ENCODE results near the gene SNTB2. TPM values are rescaled to one million over a fixed set of nuclear protein-coding genes. Genes with fewer than 3 reads are reported as not detected.

The SNTB2 gene
- total and polyA plus RNA-seq, 10 of the 15 experiments (the other 5 are each of a cell fraction or from before 2014, with no cell fraction given) = 1.2 to 15.7 (median 5.0) TPM

- Histone ChIP-seq H3K4me3 (no peak overlapping the region), H3K36me3 (ENCODE audit: control insufficient read depth in 2 of 2, insufficient read depth in 2 of 2, low read length in 1 of 2) (peaks cover 9 to 31% of the 10 kb centered on the region in 2 experiments), H3K27ac (ENCODE audit: control insufficient read depth, insufficient read depth) (no peak overlapping the region), H3K27me3 (replicated peaks in 1 of 2; ENCODE audit: control insufficient read depth in 2 of 2, insufficient read depth in 2 of 2, low read length in 1 of 2) (no peaks in the 10 kb centered on the region), H2AFZ (ENCODE audit: control insufficient read depth, low read depth, low read length) (no peak overlapping the region), H3K9me3 (replicated peaks; ENCODE audit: control insufficient read depth, insufficient read depth, low read length) (no peaks in the 10 kb centered on the region), H3K4me1 (ENCODE audit: control insufficient read depth, insufficient read depth, low read length) (no peaks in the 10 kb centered on the region), H3K79me2 (ENCODE audit: control insufficient read depth, insufficient read depth, low read length) (no peaks in the 10 kb centered on the region), H4K20me1 (ENCODE audit: control insufficient read depth, insufficient read depth) (no peaks in the 10 kb centered on the region; the same call in 1 of the 2 replicates), H3K4me2 (ENCODE audit: control insufficient read depth, insufficient read depth) (no peak overlapping the region), H3K9ac (ENCODE audit: control insufficient read depth, insufficient read depth, low read length) (no peak overlapping the region)
- FAIRE-seq = no peak
- CTCF ChIA-PET = interaction anchor here (0.6 to 2.1 kb wide), 5 partner anchors 15 to 139 kb away, joined by 3 to 11 read pairs (median 4); no protein-coding TSS in a partner anchor
- BruUV-seq (replicated peaks) = TSS peak; percentile 47
- SMC1A ChIA-PET (ENCODE audit: uncharacterized antibody, unreplicated experiment) = interaction anchor here (0.6 to 2.9 kb wide), 8 partner anchors 8 to 221 kb away, joined by 3 to 9 read pairs (median 3); partner anchors contain the start of gene SNTB2
- ATAC-seq = no peak
- DNase-seq (ENCODE audit: low read depth, low spot score) = no peak
- in situ Hi-C loops (cut with MboI) (no loop called here), intact Hi-C loops (cut with micrococcal nuclease; ENCODE audit: unreplicated experiment) (no loop called here)
- POLR2A ChIA-PET = interaction anchor here (3.0 kb wide), 1 partner anchor 22 kb away, joined by 13 read pairs; the partner anchor contains the start of gene SNTB2
- WGBS (ENCODE audit: insufficient coverage, insufficient replicate concordance, low lambda C conversion rate, missing lambda C conversion rate) = over 99% methylated on average over 6 of the region's 6 CpGs
- RAD21 ChIA-PET (ENCODE audit: unreplicated experiment) = interaction anchor here (1.0 kb wide), 1 partner anchor 21 kb away, joined by 4 read pairs; no protein-coding TSS in a partner anchor
- no peak for TF ChIP-seq CHD4 (IDR thresholded peaks at IDR 0.05)
- TF ChIP-seq NKRF (conservative IDR thresholded peaks at IDR 0.05) = no peak
- TF ChIP-seq GATAD2B (conservative IDR thresholded peaks at IDR 0.05; ENCODE audit: low read depth) = no peak
- TF ChIP-seq, protein P1, sequence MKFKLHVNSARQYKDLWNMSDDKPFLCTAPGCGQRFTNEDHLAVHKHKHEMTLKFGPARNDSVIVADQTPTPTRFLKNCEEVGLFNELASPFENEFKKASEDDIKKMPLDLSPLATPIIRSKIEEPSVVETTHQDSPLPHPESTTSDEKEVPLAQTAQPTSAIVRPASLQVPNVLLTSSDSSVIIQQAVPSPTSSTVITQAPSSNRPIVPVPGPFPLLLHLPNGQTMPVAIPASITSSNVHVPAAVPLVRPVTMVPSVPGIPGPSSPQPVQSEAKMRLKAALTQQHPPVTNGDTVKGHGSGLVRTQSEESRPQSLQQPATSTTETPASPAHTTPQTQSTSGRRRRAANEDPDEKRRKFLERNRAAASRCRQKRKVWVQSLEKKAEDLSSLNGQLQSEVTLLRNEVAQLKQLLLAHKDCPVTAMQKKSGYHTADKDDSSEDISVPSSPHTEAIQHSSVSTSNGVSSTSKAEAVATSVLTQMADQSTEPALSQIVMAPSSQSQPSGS (IDR thresholded peaks at IDR 0.05; ENCODE audit: low read length) = no peak
- no peak for TF ChIP-seq SRF (IDR thresholded peaks at IDR 0.05; ENCODE audit: low read depth in 2 of 2, low read length in 2 of 2)
- TF ChIP-seq RBBP5 (conservative IDR thresholded peaks at IDR 0.05) = no peak
- TF ChIP-seq TCF12 (IDR thresholded peaks at IDR 0.05; ENCODE audit: low read depth, low read length) = no peak
- TF ChIP-seq SMARCA5 (IDR thresholded peaks at IDR 0.05) = no peak
- TF ChIP-seq CBX5 (IDR thresholded peaks at IDR 0.05; ENCODE audit: low read depth) = no peak
- TF ChIP-seq SP1 (IDR thresholded peaks at IDR 0.05; ENCODE audit: low read depth, low read length) = no peak
- no peak for TF ChIP-seq CUX1 (IDR thresholded peaks at IDR 0.05; ENCODE audit: insufficient replicate concordance, low read depth, low read length)
- no peak for TF ChIP-seq BHLHE40 (IDR thresholded peaks at IDR 0.05; ENCODE audit: borderline replicate concordance in 1 of 2, low read depth in 2 of 2, low read length in 1 of 2)
Observed at GRCh38 chr16:69165584-69165983, 21.4 kb upstream of the SNTB2 start.
